Mesenchymal stem cell (in vitro differentiated cells and primary cell): ENCODE data around the gene ULK4. TPM values are rescaled to one million over a fixed set of nuclear protein-coding genes. Genes with fewer than 3 reads are reported as not detected.

Experiments
- small RNA-seq: library from polyadenylated mRNA; stranded (forward); fragments of <200 nt; extraction: miRNeasy Mini kit (QIAGEN cat#:217004); gene quantifications from one replicate; pipeline ENCODE3, GENCODE V24; 2013; ENCODE audit warnings: low read depth

ULK4 gene

Small RNAs within 50 kb of the gene (small RNA-seq; reads per million reads assigned to genes)
- gene ATP6V0E1P2 = not detected
- not detected for gene RF00019
- not detected for gene RF00096
- not detected for gene RF00602
